GM12892 (cell line): ENCODE results near the gene HOTAIR.

Experiments
- POLR2A ChIP-seq: IDR thresholded peaks from 2 replicates; pipeline ENCODE4 v1.6.1; 2011; ENCODE audit warnings: low read depth, low read length, control low read depth
- POLR2AphosphoS5 ChIP-seq: IDR thresholded peaks from 2 replicates; pipeline ENCODE4 v1.6.1; 2011; ENCODE audit warnings: low read depth, low read length, control low read depth
- TAF1 ChIP-seq: IDR thresholded peaks from 2 replicates; pipeline ENCODE4 v1.6.1; 2011; ENCODE audit warnings: low read depth, mild to moderate bottlenecking, control low read depth, low read length, borderline replicate concordance

DNA sequence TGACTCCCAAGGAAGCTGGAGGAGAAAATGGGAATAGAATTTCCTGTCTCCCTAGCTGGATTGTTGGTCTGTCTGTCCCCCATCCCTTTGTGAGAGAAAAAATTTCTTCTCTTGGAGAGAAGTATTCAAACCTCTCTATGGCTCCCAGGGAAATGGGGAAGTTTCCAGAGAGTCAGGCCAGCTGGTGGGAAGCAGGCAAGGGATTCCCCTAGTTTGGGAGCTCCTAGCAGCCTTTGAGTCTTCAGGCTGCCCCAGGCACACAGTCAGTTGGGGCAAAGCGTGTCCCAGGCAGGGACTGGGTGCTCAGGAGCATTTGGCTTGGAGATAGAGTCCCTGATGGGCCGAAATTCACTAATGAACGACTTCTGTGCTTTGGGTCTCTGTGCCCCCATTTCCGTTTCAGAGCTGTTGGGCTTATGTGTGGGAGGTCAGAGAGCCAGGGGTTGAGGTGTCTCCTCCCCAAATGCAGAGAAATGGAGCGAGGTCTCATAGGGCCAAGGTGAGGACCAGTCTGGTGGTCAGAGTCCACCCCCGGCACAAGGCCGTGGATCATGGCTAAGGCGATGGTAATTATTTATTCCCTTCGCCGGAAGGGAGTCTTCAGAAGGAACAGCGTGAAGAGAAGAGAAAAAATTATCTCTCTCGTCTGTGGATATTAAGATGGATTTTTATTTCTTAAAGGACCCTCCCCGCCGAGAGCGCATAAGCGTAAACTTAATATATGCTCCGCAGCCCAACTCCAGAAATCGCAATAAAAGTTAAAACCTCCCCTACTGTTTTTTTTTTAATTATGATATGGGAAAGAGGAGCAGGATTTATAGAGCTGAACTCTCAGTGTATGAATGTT is 18.6 kb upstream of the HOTAIR start:
- TF ChIP-seq POLR2A (no peak), POLR2AphosphoS5 (no peak), TAF1 (no peak)
